Uterus (tissue), 4 donors: ENCODE data around the gene FBXO3. TPM values are rescaled to one million over a fixed set of nuclear protein-coding genes. Genes with fewer than 3 reads are reported as not detected.

ENCODE experiments used
- DNase-seq, 2 donors: peaks; one replicate each; pipeline ENCODE4 v3.0.0-alpha.2; 2019 to 2020
- H3K27ac ChIP-seq, 2 donors: fragments of 200-600 bp; sonication (generic); 1 replicate in 1 of 2; 2 replicates in 1 of 2; pipeline ENCODE4 v1.5.1; 2016 to 2018
- H3K27me3 ChIP-seq, 2 donors: fragments of 200-600 bp; sonication (generic); one replicate each; pipeline ENCODE4 v1.5.1; 2018 to 2019; ENCODE audit warnings: control low read depth in 1 of 2
- H3K36me3 ChIP-seq, 2 donors: fragments of 200-600 bp; sonication (generic); one replicate each; pipeline ENCODE4 v1.5.1; 2019; ENCODE audit warnings: control low read depth in 1 of 2
- H3K4me1 ChIP-seq, 2 donors: fragments of 200-600 bp; sonication (generic); one replicate each; pipeline ENCODE4 v1.5.1; 2018 to 2019; ENCODE audit warnings: control low read depth in 1 of 2
- H3K4me3 ChIP-seq, 2 donors: fragments of 200-600 bp; sonication (generic); 1 replicate in 1 of 2; 2 replicates in 1 of 2; pipeline ENCODE4 v1.5.1; 2018 to 2019; ENCODE audit warnings: mild to moderate bottlenecking in 1 of 2
- H3K9me3 ChIP-seq, 2 donors: fragments of 200-600 bp; sonication (generic); one replicate each; pipeline ENCODE4 v1.5.1; 2019; ENCODE audit warnings: control low read depth in 1 of 2
- CTCF ChIP-seq, 4 experiments: fragments of 200-600 bp in 2 of 4; fragments of 450-650 bp in 2 of 4; sonication (generic) in 2 of 4; IDR thresholded peaks; one replicate each; pipeline ENCODE4 v1.5.1; 2016 to 2019; ENCODE audit warnings: antibody characterized with exemption in 4 of 4, mild to moderate bottlenecking in 2 of 4, moderate library complexity in 1 of 4
- POLR2A ChIP-seq, 2 donors: fragments of 450-650 bp; IDR thresholded peaks; one replicate each; pipeline ENCODE4 v1.6.1; 2016; ENCODE audit warnings: antibody characterized with exemption in 2 of 2, mild to moderate bottlenecking in 1 of 2, moderate library complexity in 1 of 2
- intact Hi-C: fragments of 100-400 bp; cut with DNase I; formaldehyde crosslinking; loops from one replicate; pipeline ENCODE4 v1.15.1; 2023; ENCODE audit warnings: low total_unique reads
- total RNA-seq, 4 donors: library from RNA; depleted of rRNA in 3 of 4; stranded (reverse); fragments of >200 nt in 3 of 4; gene quantifications; one replicate each; pipeline versions ENCODE4 v1.1.0 to v1.2.4, GENCODE V29; 2014 to 2023
- donor health status: DM: yes; HTN: yes; CAD: no.

FBXO3 gene
- total RNA-seq, 4 donors from 2014 or later = 12.0 to 92.7 (median 47.8) TPM

GRCh38 chr11:33775832-33776470, 1.6 kb upstream of the FBXO3 start:
- H3K27me3 ChIP-seq = no peaks in the 10 kb centered on the region
- H3K27ac ChIP-seq = no peak overlapping the region
- no peaks in the 10 kb centered on the region for H3K9me3 ChIP-seq
- H3K36me3 ChIP-seq = no peaks in the 10 kb centered on the region
- TF ChIP-seq CTCF (IDR thresholded peaks at IDR 0.05) = no peak
- no peak for TF ChIP-seq POLR2A (IDR thresholded peaks at IDR 0.05)
- no peak overlapping the region for H3K4me3 ChIP-seq
- intact Hi-C loops = no loop called here
- DNase-seq = no peak
- no peaks in the 10 kb centered on the region for H3K4me1 ChIP-seq

- Histone ChIP-seq H3K36me3 (no peaks in the 10 kb centered on the region), H3K27ac (peak overlapping the region in 1 of 2 donors; percentile 85), H3K9me3 (no peaks in the 10 kb centered on the region), H3K4me1 (no peaks in the 10 kb centered on the region), H3K27me3 (no peaks in the 10 kb centered on the region), H3K4me3 (no peak overlapping the region)
- TF ChIP-seq CTCF (IDR thresholded peaks at IDR 0.05) (no peak), POLR2A (IDR thresholded peaks at IDR 0.05) (no peak)
- DNase-seq = no peak
- intact Hi-C loops = no loop called here
Measured at GRCh38 chr11:33775467-33775807, 1.1 kb upstream of the FBXO3 start.

GRCh38 chr11:33774736-33775466, 581 bp upstream of the FBXO3 start:
- intact Hi-C loops = no loop called here
- TF ChIP-seq POLR2A (IDR thresholded peaks at IDR 0.05) (no peak), CTCF (IDR thresholded peaks at IDR 0.05) (no peak)
- H3K36me3 ChIP-seq = no peaks in the 10 kb centered on the region
- H3K27me3 ChIP-seq = no peaks in the 10 kb centered on the region
- H3K4me1 ChIP-seq = no peaks in the 10 kb centered on the region
- no peaks in the 10 kb centered on the region for H3K9me3 ChIP-seq
- no peak for DNase-seq
- peak overlapping the region; percentile 85 to 94 for H3K27ac ChIP-seq
- H3K4me3 ChIP-seq = peak overlapping the region; percentile 64 to 99

GRCh38 chr11:33773404-33773986, 825 bp downstream of the FBXO3 start:
- Histone ChIP-seq H3K27ac (peak overlapping the region; percentile 85 to 94), H3K4me1 (no peaks in the 10 kb centered on the region), H3K4me3 (peak overlapping the region; percentile 64 to 99), H3K36me3 (no peaks in the 10 kb centered on the region), H3K27me3 (no peaks in the 10 kb centered on the region), H3K9me3 (no peaks in the 10 kb centered on the region)
- intact Hi-C loops = no loop called here
- no peak for DNase-seq
- no peak for TF ChIP-seq CTCF (IDR thresholded peaks at IDR 0.05)
- TF ChIP-seq POLR2A (IDR thresholded peaks at IDR 0.05) = no peak

- intact Hi-C loops = no loop called here
- Histone ChIP-seq H3K27ac (no peak overlapping the region), H3K9me3 (no peaks in the 10 kb centered on the region)
Measured at GRCh38 chr11:33772870-33773269, 1.4 kb downstream of the FBXO3 start.

More at GRCh38 chr11:33772870-33773269, 1.4 kb downstream of the FBXO3 start:
- H3K27me3 ChIP-seq = no peaks in the 10 kb centered on the region
- H3K36me3 ChIP-seq = no peaks in the 10 kb centered on the region
- H3K4me3 ChIP-seq = peak overlapping the region in 1 of 2 donors; percentile 64
- no peaks in the 10 kb centered on the region for H3K4me1 ChIP-seq
- no peak for TF ChIP-seq POLR2A (IDR thresholded peaks at IDR 0.05)
- no peak for TF ChIP-seq CTCF (IDR thresholded peaks at IDR 0.05)
- no peak for DNase-seq
